IMR-90 (cell line): ENCODE data around the gene TM7SF3. TPM values are rescaled to one million over a fixed set of nuclear protein-coding genes. Genes with fewer than 3 reads are reported as not detected.
A peak's percentile ranks its signal among the peaks of the same experiment; 100 is the strongest.

Experiments
- ATAC-seq: fragments of 200-7000 bp; cut with Tn5 transposase; 2 replicates; pipeline ENCODE4 v1.9.1; 2020; ENCODE audit warnings: low read depth, mild to moderate bottlenecking, moderate library complexity
- BruUV-seq: library from RNA; stranded (reverse); fragments of 400-500 nt; replicated peaks from 2 replicates; lab custom pipeline; 2021; lab: Mats Ljungman, UMichigan
- CTCF ChIA-PET: fragments of 300-600 bp; formaldehyde crosslinking; extraction: SDS; loops from one replicate; lab custom pipeline; 2021; ENCODE audit warnings: antibody characterized with exemption; lab: Yijun Ruan, JAX
- POLR2A ChIA-PET: fragments of 300-600 bp; sonication (Branson Sonifier 250); formaldehyde crosslinking; loops from one replicate; lab custom pipeline; 2022; ENCODE audit warnings: antibody characterized with exemption; ENCODE audit not compliant: unreplicated experiment; lab: Charles Lee
- DNase-seq: peaks from one replicate; pipeline ENCODE4 v3.0.0; 2013
- H2AFZ ChIP-seq: replicated peaks from 2 replicates; pipeline ENCODE3; 2013; ENCODE audit warnings: low read length, mild to moderate bottlenecking; ENCODE audit not compliant: poor library complexity
- H2AK5ac ChIP-seq: 2 replicates; pipeline ENCODE4 v1.6.1; 2013; ENCODE audit warnings: low read depth, low read length, inconsistent platforms
- H2AK9ac ChIP-seq: replicated peaks from 2 replicates; pipeline ENCODE3; 2013; ENCODE audit warnings: mild to moderate bottlenecking, low read depth, low read length, moderate library complexity; ENCODE audit not compliant: poor library complexity
- H2BK120ac ChIP-seq: 2 replicates; pipeline ENCODE4 v1.6.1; 2013; ENCODE audit warnings: low read depth, low read length, inconsistent platforms
- H2BK15ac ChIP-seq: 3 replicates; pipeline ENCODE4 v1.6.1; 2013; ENCODE audit warnings: low read depth, low read length, inconsistent platforms
- H2BK20ac ChIP-seq: 2 replicates; pipeline ENCODE4 v1.6.1; 2013; ENCODE audit warnings: low read depth, mild to moderate bottlenecking, inconsistent platforms, low read length, moderate library complexity
- H2BK5ac ChIP-seq: 2 replicates; pipeline ENCODE4 v1.6.1; 2013; ENCODE audit warnings: mild to moderate bottlenecking, low read depth, low read length, inconsistent platforms; ENCODE audit not compliant: poor library complexity, severe bottlenecking
- H3K14ac ChIP-seq: replicated peaks from 2 replicates; pipeline ENCODE4 v1.6.1; 2013; ENCODE audit warnings: low read depth, low read length, inconsistent platforms
- H3K18ac ChIP-seq: 2 replicates; pipeline ENCODE4 v1.6.1; 2013; ENCODE audit warnings: low read depth, low read length, control low read depth
- H3K23ac ChIP-seq: 2 replicates; pipeline ENCODE4 v1.6.1; 2013; ENCODE audit warnings: low read depth, low read length, inconsistent platforms
- H3K27ac ChIP-seq: 2 replicates; pipeline ENCODE4 v1.5.1; 2013; ENCODE audit warnings: mild to moderate bottlenecking, control low read depth, low read length; ENCODE audit not compliant: insufficient read depth
- H3K27me3 ChIP-seq: 2 replicates; pipeline ENCODE4 v1.6.1; 2013; ENCODE audit warnings: low read length; ENCODE audit not compliant: control insufficient read depth, insufficient read depth
- H3K36me3 ChIP-seq: 2 replicates; pipeline ENCODE4 v1.6.1; 2013; ENCODE audit warnings: low read length, mixed read lengths; ENCODE audit not compliant: control insufficient read depth, insufficient read depth
- H3K4ac ChIP-seq: 2 replicates; pipeline ENCODE4 v1.6.1; 2013; ENCODE audit warnings: low read depth, low read length, inconsistent platforms
- H3K4me1 ChIP-seq: 2 replicates; pipeline ENCODE4 v1.6.1; 2013; ENCODE audit warnings: low read length, mixed read lengths; ENCODE audit not compliant: control insufficient read depth, insufficient read depth
- H3K4me2 ChIP-seq: 2 replicates; pipeline ENCODE4 v1.6.1; 2013; ENCODE audit warnings: low read depth, mild to moderate bottlenecking, control low read depth, low read length, moderate library complexity
- H3K4me3 ChIP-seq: 2 replicates; pipeline ENCODE4 v1.5.1; 2013; ENCODE audit warnings: low read depth, mild to moderate bottlenecking, control low read depth, low read length, moderate library complexity; ENCODE audit not compliant: insufficient read depth
- H3K56ac ChIP-seq: 2 replicates; pipeline ENCODE4 v1.6.1; 2013; ENCODE audit warnings: low read length, inconsistent platforms; ENCODE audit not compliant: insufficient read depth; ENCODE audit errors: extremely low read depth
- H3K79me1 ChIP-seq, 2 experiments: 2 replicates each; pipeline ENCODE4 v1.6.1; 2013; ENCODE audit warnings: low read length in 2 of 2, inconsistent platforms in 1 of 2, low read depth in 1 of 2
- H3K9ac ChIP-seq: 2 replicates; pipeline ENCODE4 v1.6.1; 2013; ENCODE audit warnings: low read depth, low read length, control low read depth
- H3K9me1 ChIP-seq: 2 replicates; pipeline ENCODE4 v1.6.1; 2013; ENCODE audit warnings: low read length, inconsistent platforms; ENCODE audit not compliant: insufficient read depth
- H3K9me3 ChIP-seq: 2 replicates; pipeline ENCODE4 v1.6.1; 2013; ENCODE audit warnings: low read length; ENCODE audit not compliant: control insufficient read depth, insufficient read depth
- H4K20me1 ChIP-seq: 2 replicates; pipeline ENCODE4 v1.6.1; 2013; ENCODE audit warnings: low read length, inconsistent platforms; ENCODE audit not compliant: insufficient read depth
- H4K5ac ChIP-seq: 2 replicates; pipeline ENCODE4 v1.6.1; 2013; ENCODE audit warnings: mild to moderate bottlenecking, low read depth, low read length, control low read depth
- H4K8ac ChIP-seq, 2 experiments: 2 replicates each; pipeline ENCODE4 v1.6.1; 2013; ENCODE audit warnings: low read depth in 2 of 2, low read length in 2 of 2, control low read depth in 1 of 2, inconsistent platforms in 1 of 2
- H4K91ac ChIP-seq: 2 replicates; pipeline ENCODE4 v1.6.1; 2013; ENCODE audit warnings: low read depth, low read length, inconsistent platforms; ENCODE audit not compliant: insufficient read depth
- BHLHE40 ChIP-seq: fragments of 150-350 bp; IDR thresholded peaks from 2 replicates; pipeline ENCODE4 v1.6.1; 2016; ENCODE audit warnings: mild to moderate bottlenecking, low read depth, low read length
- CEBPB ChIP-seq: IDR thresholded peaks from 2 replicates; pipeline ENCODE4 v1.6.1; 2012; ENCODE audit warnings: low read depth, low read length, improper control_type of control experiment
- CHD1 ChIP-seq: IDR thresholded peaks from 2 replicates; pipeline ENCODE4 v1.6.1; 2012; ENCODE audit warnings: low read depth, low read length, improper control_type of control experiment
- CTCF ChIP-seq: conservative IDR thresholded peaks from 2 replicates; pipeline ENCODE4 v1.5.1; 2012; ENCODE audit warnings: mild to moderate bottlenecking, low read depth, low read length, improper control_type of control experiment
- ELK1 ChIP-seq: fragments of 150-350 bp; IDR thresholded peaks from 2 replicates; pipeline ENCODE4 v1.6.1; 2016; ENCODE audit warnings: low read depth, mild to moderate bottlenecking, low read length, moderate library complexity, borderline replicate concordance
- FOS ChIP-seq: fragments of 150-350 bp; IDR thresholded peaks from 2 replicates; pipeline ENCODE4 v1.6.1; 2016; ENCODE audit warnings: low read depth, low read length
- MAFK ChIP-seq: IDR thresholded peaks from 2 replicates; pipeline ENCODE4 v1.6.1; 2012; ENCODE audit warnings: low read depth, low read length, improper control_type of control experiment
- MAZ ChIP-seq: IDR thresholded peaks from 2 replicates; pipeline ENCODE4 v1.6.1; 2012; ENCODE audit warnings: low read depth, mild to moderate bottlenecking, low read length, improper control_type of control experiment, moderate library complexity, borderline replicate concordance
- NFE2L2 ChIP-seq: fragments of 150-350 bp; IDR thresholded peaks from 2 replicates; pipeline ENCODE4 v1.6.1; 2016; ENCODE audit warnings: low read depth, mild to moderate bottlenecking, low read length
- POLR2A ChIP-seq: IDR thresholded peaks from 2 replicates; pipeline ENCODE4 v1.6.1; 2012; ENCODE audit warnings: mild to moderate bottlenecking, low read depth, low read length
- RCOR1 ChIP-seq: IDR thresholded peaks from 2 replicates; pipeline ENCODE4 v1.6.1; 2012; ENCODE audit warnings: mild to moderate bottlenecking, low read length, improper control_type of control experiment; ENCODE audit not compliant: insufficient replicate concordance
- RFX5 ChIP-seq: IDR thresholded peaks from 2 replicates; pipeline ENCODE4 v1.8.0; 2012; ENCODE audit warnings: low read depth, mild to moderate bottlenecking, low read length, moderate library complexity
- SMC3 ChIP-seq: fragments of 150-350 bp; IDR thresholded peaks from 2 replicates; pipeline ENCODE4 v1.6.1; 2016; ENCODE audit warnings: low read depth, mild to moderate bottlenecking, antibody characterized with exemption, low read length, moderate library complexity
- WGBS, 2 experiments: methylation state at CpG; one replicate each; pipeline versions ENCODE4 v1.1.5 to v1.1.7; 2013; ENCODE audit warnings: missing lambda C conversion rate in 2 of 2; ENCODE audit not compliant: insufficient read length in 1 of 2; ENCODE audit errors: extremely low coverage in 2 of 2; 5-methylcytosine and 5-hydroxymethylcytosine counted together
- dilution Hi-C: fragments of 300-500 bp; cut with HindIII; formaldehyde crosslinking; loops from one replicate; pipeline ENCODE4 v1.14.3; 2018; ENCODE audit warnings: low sequenced_read_pairs; ENCODE audit not compliant: unreplicated experiment
- in situ Hi-C: fragments of 300-500 bp; cut with MboI; formaldehyde crosslinking; loops from 3 replicates; pipeline ENCODE4 v1.14.3; 2019; ENCODE audit warnings: low sequenced_read_pairs, inconsistent platforms, mixed read lengths
- intact Hi-C: fragments of 100-400 bp; cut with micrococcal nuclease; formaldehyde crosslinking; loops from 2 replicates; pipeline ENCODE4 v1.10.0; 2022
- polyA plus RNA-seq, 3 experiments: library from polyadenylated mRNA; depleted of rRNA; stranded (reverse); fragments of >200 nt; gene quantifications; 2 replicates each; pipeline ENCODE4 v1.2.3, GENCODE V29; 2012; ENCODE audit warnings: low replicate concordance in 1 of 3
- total RNA-seq: library from RNA; depleted of rRNA; stranded (reverse); fragments of >200 nt; gene quantifications from 2 replicates; pipeline ENCODE4 v1.2.3, GENCODE V29; 2012
- TF ChIP-seq, protein P1 (sequence below): fragments of 150-350 bp; IDR thresholded peaks from 2 replicates; pipeline ENCODE4 v1.6.1; 2017; ENCODE audit warnings: mild to moderate bottlenecking, antibody characterized with exemption, low read length, low read depth

TM7SF3 gene
- total and polyA plus RNA-seq, 2 of the 4 experiments (the other 2 are of a cell fraction), result 35.3 to 46.6 TPM

DNA sequence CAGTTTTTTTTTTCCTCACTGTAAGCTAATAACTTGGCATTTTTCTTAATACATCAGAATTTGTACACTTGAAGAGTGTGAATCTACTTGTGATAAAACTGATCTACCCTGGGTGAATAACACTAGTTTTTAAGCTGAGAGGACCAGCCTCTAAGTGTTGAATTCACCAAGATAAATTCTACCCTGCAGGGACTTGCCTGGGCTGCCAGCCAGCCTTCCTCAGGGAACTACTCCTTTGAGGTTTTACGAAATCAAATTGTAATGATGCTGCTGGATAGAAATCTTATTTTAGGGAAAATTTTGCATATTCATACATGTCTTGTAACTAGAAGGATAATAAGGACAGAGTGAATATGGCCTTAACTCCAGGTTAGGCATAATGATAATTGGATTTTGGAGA is 10.1 kb upstream of the TM7SF3 start:
- Histone ChIP-seq H3K18ac (no peak overlapping the region), H2AK5ac (no peak overlapping the region), H2BK15ac (no peak overlapping the region), H3K4me2 (no peak overlapping the region), H3K79me1 (peaks cover 20 to 28% of the 10 kb centered on the region in 2 experiments), H4K8ac (no peak overlapping the region), H3K9me3 (no peaks in the 10 kb centered on the region), H2BK20ac (no peak overlapping the region), H4K91ac (no peak overlapping the region), H2BK5ac (no peak overlapping the region), H2BK120ac (no peak overlapping the region), H3K23ac (no peak overlapping the region), H4K5ac (no peak overlapping the region), H3K27ac (no peak overlapping the region), H3K4me3 (no peak overlapping the region), H4K20me1 (no peaks in the 10 kb centered on the region; the same call in 1 of the 2 replicates), H3K4me1 (0 out of 2 replicates have a peak, but pooled peaks cover 2% of the 10 kb centered on the region), H3K9me1 (peaks cover 5% of the 10 kb centered on the region), H3K9ac (no peak overlapping the region), H2AFZ (no peak overlapping the region), H3K27me3 (no peaks in the 10 kb centered on the region), H3K14ac (no peak overlapping the region), H3K56ac (no peak overlapping the region), H3K4ac (no peak overlapping the region), H2AK9ac (no peak overlapping the region), H3K36me3 (peaks cover 7% of the 10 kb centered on the region)
- dilution Hi-C loops, result no loop called here
- intact Hi-C loops, result loop anchor here (5.0 kb wide), 1 partner anchor 168 kb away; no protein-coding TSS in a partner anchor
- no peak for ATAC-seq
- ChIA-PET CTCF (no interaction called here), POLR2A (no interaction called here)
- in situ Hi-C loops, result no loop called here
- no peak for TF ChIP-seq RCOR1
- TF ChIP-seq CEBPB, result no peak
- no peak for TF ChIP-seq FOS
- TF ChIP-seq, protein P1, sequence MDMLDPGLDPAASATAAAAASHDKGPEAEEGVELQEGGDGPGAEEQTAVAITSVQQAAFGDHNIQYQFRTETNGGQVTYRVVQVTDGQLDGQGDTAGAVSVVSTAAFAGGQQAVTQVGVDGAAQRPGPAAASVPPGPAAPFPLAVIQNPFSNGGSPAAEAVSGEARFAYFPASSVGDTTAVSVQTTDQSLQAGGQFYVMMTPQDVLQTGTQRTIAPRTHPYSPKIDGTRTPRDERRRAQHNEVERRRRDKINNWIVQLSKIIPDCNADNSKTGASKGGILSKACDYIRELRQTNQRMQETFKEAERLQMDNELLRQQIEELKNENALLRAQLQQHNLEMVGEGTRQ, result no peak
- no peak for TF ChIP-seq MAZ
- no peak for TF ChIP-seq ELK1
- TF ChIP-seq CTCF, result no peak
- no peak for TF ChIP-seq RFX5
- TF ChIP-seq MAFK, result no peak
- no peak for TF ChIP-seq NFE2L2
- no peak for TF ChIP-seq CHD1
- no peak for TF ChIP-seq POLR2A
- TF ChIP-seq BHLHE40, result no peak
- no peak for TF ChIP-seq SMC3
- no TSS peak for BruUV-seq
- WGBS, 2 experiments, result no CpG with 5 or more reads among the region's 1 CpG
- peak; percentile 12 for DNase-seq
